ENCODE data around the gene PDX1.

Gene PDX1

DNA sequence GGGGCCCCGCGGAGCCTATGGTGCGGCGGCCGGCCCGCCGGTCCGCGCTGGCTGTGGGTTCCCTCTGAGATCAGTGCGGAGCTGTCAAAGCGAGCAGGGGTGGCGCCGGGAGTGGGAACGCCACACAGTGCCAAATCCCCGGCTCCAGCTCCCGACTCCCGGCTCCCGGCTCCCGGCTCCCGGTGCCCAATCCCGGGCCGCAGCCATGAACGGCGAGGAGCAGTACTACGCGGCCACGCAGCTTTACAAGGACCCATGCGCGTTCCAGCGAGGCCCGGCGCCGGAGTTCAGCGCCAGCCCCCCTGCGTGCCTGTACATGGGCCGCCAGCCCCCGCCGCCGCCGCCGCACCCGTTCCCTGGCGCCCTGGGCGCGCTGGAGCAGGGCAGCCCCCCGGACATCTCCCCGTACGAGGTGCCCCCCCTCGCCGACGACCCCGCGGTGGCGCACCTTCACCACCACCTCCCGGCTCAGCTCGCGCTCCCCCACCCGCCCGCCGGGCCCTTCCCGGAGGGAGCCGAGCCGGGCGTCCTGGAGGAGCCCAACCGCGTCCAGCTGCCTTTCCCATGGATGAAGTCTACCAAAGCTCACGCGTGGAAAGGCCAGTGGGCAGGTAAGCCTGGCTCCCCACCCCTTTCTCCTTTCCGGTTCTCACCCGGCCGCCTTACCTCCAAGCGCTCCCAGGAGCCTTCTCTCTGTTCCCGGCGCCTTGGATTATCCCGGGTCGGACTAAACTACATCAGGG lies at the start of gene PDX1:
PDX1 (plus strand) TSS at position 67 of the 743 bp plus-strand sequence; CDS start at position 206, 139 bp downstream.
- DNase-seq (ENCODE audit: low read depth in 2 of 3, low spot score in 2 of 3): no peak

DNA sequence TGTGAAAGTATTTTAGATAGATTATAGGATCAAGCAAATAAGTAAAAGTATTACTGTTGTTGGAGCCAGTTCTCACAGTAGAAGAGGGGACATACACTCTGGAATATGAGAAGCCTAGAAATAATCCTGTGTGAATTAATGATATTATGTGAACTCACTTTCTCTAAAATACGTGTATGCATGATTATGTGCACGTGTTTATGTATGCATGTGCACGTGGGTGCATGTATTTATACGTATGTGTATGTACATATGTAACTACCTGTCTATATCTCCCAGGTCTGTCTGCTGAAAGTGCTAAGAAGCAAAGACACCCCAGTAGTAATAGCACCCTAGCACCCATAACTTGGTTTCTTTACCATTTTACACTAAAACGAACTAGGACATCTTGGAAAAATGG lies 41.5 kb upstream of the PDX1 start:
- DNase-seq (ENCODE audit: low read depth in 2 of 3, low spot score in 2 of 3): no peak

DNA sequence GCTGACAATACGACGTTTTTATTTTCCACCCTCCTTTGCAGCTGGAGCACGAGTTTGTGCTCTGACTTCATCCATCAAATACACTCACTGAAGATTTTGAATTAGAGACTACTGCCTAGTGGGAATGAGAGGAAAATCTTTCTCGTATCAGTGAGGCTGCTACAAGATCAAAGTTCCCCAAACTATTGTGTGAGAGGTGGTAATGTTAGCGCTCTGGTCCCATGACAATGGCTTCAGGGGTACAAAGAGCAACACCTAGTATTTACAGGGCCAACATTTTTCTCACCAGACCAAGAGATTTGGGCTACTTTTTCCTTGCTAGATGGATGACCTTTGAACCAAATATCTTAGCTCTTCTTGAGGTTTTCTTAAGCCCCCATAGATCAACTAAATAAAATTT lies 30.3 kb upstream of the PDX1 start:
- DNase-seq (ENCODE audit: low read depth in 2 of 3, low spot score in 2 of 3): no peak

DNA sequence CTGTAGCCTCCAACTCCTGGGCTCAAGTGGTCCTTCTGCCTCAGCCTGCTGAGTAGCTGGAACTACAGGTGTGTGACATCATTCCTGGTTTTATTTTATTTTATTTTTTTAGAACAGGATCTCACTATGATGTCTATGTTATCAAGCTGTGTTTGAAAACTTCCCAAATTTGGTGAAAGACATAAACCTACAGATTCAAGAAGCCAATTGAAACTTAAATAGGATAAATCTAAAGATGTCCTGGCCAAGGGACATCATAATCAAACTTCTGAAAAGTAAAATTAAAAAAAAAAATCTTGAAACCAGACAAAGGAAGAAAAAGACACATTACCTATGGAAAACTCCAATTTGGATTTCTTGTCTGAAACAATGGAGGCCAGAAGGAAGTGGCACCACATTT lies 23.1 kb upstream of the PDX1 start:
- DNase-seq (ENCODE audit: low read depth in 2 of 3, low spot score in 2 of 3): no peak

DNA sequence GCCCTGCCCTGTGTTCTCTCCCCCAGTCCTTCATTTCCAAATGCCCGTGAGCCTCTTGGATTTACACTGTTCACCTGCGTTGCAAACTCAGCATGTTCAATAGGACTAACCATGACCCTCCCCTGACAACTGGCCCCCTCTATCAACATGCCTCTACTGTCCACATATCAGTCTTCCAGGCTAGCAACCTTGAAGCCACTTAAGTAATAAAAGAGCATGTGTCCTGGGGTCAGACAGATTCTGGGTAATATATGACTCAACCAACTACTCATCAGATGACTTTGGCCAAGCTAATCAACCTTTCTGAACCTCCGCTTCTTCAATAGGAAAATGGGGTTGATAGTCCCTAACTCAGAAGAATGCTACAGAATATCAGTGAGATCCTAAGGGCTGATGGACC lies 15.1 kb upstream of the PDX1 start:
- DNase-seq (ENCODE audit: low read depth in 2 of 3, low spot score in 2 of 3): no peak

DNA sequence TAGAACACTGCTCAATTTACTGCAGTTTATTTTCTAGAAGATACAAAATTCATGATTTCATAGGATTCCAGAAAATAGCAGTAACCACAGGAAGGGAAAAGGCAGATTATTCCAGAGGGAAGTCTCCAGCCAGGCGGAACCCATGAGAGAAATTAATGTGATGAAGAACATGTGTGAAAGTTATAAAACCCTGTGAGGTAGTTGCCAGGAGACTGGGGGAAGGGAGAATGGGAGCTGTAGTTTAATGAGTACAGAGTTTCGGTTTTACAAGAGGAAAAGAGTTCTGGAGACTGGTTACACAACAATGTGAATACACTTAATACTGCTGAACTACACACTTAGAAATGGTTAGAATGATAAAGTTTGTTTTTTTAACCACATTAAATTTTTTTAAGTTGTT lies 14.2 kb upstream of the PDX1 start:
- no peak for DNase-seq (ENCODE audit: low read depth in 2 of 3, low spot score in 2 of 3)

DNA sequence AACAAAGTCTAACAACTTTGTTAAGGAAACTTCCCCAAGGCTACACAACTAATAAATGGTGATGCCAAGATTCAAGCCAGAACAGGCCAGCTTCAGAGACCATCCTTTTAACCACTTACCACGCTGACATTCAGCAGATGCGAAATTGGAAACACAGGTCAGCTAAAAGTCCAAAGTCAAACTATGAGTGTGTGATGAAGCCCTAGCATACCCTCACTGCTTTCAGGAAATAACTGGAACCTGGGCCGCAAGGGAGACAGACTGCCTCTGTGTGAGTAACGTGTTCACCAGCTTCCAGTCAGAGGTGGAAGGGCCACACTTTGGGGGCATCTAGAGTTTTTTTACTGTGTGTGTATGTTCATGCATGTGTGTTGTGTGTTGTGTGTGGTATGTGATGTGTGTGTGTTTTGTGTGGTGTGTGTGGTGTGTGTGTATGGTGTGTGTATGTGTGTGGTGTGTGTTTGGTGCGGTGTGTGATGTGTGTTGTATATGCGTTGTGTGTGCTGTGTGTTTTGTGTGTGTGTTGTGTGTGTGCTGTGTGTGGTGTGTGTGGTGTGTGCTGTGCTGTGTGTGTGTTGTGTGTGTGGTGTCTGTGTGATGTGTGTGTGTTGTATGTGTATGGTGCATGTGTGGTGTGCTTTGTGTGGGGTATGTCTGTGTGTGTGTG lies 12.5 kb upstream of the PDX1 start:
- DNase-seq (ENCODE audit: low read depth in 2 of 3, low spot score in 2 of 3): no peak

DNA sequence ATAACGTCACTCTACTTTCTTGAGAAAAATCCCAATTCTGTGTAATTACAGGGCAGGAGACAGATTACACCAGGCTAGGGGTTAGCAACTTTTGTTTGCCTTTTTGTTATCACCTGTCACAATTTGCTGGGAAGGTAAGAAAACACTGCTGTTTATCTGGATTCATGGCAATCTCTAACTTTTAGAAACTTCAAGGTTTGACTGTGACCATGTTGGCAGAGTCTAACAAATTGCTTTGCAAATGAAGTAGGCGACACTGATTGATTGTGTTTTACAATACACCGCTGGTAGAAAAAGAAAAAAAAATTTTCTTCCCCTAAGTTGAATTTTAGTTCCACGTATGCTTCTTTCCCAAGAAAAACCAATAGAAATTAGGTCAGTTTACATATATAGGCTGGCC lies 10.4 kb upstream of the PDX1 start:
- DNase-seq (ENCODE audit: low read depth in 2 of 3, low spot score in 2 of 3): no peak

DNA sequence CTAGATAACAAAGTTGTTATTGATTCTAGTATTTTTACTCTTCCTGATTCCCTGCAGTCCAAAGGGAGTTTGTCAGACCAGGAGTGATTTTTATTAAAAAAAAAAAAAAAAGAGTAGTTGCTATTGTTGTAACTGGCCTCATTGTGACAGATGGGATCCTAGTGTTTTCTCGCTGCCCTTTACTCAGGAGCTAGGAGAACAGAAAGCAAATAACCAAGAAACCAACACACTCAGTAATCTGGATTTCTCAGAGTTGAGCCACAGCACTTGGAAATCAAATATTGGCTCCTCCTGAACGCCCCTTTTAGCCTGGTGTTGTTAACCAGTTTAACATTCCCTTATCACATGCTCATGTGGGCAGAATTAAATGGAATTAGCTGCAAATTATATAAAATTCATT lies 8.3 kb upstream of the PDX1 start:
- no peak for DNase-seq (ENCODE audit: low read depth in 2 of 3, low spot score in 2 of 3)

DNA sequence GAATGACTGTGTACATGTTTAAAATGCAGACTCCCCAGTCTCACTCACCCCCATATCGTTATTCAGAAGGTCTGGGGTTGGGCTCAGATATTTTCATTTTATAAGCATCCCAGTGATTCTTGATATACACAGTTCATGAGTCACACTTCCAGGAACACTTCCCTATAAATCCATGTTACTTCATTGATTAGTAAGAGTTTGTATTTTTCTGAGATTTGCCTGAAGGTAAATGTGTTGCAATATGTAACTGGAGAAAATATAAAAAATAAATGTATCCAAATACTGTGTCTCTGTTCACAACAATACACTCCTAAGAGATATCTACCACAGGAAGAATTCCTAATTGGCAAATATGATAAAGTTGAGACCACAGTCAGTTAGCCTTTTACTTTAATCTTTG lies 6.6 kb upstream of the PDX1 start:
- DNase-seq (ENCODE audit: low read depth in 2 of 3, low spot score in 2 of 3): no peak

DNA sequence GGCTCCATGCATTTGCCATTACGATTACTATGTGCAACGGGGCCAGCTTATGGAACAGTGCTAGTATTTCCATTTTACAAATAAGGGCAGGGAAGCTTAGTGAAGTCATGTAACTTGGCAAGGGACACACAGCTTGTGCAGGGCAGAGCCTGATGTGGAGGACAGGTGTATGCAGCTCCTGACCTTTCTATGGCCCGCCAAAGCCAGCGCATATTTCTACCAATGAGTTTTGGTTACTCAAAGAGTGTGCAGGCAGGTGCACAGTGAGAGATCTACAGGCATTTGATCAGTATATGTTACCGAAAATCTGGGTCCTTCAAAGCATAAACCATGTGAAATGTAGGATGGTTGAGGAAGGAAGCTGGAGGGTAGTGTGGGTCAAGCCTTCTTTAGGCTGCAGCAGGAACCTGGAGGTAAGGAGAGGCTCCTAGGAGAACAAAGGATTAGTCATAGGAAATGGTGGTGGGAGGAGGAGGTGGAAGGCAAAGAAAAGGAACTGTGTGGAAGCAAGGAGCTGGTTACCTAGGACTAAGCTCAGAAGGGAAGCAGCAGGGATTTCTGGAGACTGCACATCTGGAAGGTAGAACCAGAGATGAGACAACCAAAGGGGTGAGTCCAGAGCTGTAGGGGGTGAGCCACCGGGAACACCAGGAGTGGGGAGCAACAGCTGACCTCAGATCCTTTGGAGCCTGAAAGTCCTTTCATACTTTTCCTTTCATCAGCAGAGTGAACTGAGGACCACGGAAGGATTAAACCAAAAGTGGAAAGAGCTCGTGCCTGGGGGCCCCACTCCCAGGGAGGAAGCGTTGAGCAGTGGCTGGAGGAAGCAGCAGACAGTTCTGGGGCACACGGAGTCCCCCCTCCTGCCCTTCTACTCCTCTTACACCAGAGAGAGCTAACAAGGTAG lies 4.2 kb upstream of the PDX1 start:
- DNase-seq (ENCODE audit: low read depth in 2 of 3, low spot score in 2 of 3): no peak

DNA sequence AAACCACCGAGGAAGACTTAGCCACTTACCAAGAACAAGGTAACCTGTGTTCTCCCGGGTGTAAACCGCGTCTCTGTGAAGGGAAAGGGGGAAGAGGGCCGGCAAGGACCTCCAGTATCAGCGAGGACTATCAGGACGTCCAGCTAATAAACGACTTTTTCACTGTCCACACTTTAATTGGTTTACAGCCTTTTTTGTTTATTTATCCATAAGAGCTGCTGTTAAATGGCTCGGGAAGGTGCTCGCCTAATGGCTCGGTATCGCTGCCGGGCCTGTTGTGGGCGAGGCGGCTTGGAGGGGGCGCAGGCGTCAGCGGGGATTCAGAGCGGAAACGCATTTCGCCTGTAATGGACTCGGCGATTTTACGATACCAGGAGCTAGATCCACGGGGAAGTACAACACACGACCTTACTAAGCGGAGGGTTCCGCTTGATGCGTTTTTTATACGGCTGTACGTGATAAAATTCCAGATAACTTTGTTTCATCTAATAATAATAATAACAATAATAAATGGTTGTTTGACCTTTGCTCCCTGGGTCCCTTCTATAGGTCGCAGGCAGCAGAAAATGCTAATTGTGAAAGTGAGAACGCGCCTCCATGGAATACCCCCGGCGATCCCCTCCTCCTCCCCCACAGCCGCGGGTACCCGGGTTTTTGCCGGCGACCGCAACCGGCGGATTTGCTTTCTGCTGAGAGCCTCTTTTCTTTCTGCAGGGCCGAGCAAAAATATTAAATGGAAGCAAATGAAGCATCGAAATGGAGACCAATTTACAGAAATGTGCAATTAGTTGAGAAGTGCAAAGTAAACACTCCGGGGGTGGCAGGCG lies 2.5 kb upstream of the PDX1 start:
- DNase-seq (ENCODE audit: low read depth in 2 of 3, low spot score in 2 of 3): no peak

DNA sequence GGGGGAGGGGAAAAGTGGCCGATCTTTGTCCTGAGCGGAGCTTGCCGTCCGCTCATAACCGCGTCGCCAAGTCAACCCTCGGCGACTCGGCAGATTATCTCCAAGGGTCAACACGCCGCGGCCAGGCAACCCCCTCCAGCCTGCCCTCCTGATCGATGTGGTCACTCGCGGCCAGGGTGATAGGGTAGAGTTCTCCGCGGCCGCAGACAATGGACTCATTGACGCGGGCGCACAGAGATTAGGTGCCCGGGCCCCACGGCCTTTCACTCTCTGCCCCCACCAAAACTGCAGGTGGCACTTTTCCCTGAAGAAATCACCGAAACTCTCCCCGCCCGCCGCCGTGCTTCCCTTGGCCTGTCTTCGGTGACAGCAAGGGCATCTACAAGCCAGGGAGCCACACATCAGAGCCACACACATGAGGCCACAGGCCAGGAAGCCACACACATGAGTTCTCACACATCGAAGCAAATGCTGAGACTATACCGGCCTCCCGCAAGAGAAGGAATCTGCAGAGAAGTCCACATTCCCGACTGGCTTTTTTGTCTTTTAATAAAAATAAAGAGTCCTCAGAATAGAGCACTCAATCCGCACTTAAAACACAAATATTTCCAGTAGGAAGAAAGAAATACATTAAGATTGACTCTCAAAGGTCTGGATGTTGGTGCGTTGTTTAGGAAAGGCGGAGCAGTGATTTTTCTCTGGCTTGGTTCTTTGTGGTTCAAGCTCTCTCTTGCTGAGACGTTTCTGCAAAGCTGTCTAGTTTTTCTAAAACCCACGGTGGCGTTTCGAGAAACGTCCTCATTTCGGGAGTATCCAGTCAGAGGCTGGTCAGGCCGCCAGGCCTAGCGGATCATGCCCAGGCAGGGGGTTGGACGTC lies 1.5 kb upstream of the PDX1 start:
- no peak for DNase-seq (ENCODE audit: low read depth in 2 of 3, low spot score in 2 of 3)

DNA sequence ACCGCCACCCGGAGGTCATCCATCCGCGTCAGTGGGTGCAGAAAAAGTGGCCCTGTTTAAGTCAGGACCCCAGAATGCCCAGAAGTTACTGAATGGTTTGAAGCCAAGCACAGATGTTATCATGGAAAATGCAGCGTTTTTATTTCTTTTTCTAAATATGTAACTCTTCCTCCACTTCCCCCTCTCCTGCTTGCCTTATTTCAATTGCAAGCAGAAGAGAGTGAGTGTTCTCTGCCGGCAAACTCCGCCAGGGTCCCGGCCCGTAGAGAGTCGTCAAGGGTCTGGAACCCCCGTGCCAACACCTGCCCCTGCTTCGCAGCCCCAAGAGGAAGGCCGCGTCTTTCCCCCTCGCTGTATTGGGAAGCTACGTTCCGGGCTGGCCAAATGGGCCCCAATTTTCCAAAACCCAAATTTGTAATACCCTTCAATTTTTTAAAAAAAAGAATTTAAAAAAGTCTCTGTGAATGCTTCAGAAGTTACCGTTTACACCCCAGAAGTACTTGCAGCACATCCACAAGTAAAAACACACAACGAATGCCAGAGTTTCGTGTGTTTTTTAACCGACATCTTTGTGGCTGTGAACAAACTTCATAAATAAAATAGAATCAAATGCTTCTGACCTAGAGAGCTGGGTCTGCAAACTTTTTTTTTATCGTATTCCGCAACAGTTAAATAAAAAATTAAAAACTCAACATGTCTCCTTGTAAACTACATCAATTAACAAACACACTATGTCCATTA lies 712 bp upstream of the PDX1 start:
- no peak for DNase-seq (ENCODE audit: low read depth in 2 of 3, low spot score in 2 of 3)

DNA sequence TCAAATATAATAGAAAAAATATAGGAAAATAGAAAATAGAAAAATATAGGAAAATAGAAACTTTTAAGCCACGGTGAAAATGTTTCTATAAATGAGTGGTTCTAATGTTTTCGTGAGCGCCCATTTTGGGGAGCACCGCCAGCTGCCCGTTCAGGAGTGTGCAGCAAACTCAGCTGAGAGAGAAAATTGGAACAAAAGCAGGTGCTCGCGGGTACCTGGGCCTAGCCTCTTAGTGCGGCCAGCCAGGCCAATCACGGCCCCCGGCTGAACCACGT lies 204 bp upstream of the PDX1 start:
- no peak for DNase-seq (ENCODE audit: low read depth in 2 of 3, low spot score in 2 of 3)

DNA sequence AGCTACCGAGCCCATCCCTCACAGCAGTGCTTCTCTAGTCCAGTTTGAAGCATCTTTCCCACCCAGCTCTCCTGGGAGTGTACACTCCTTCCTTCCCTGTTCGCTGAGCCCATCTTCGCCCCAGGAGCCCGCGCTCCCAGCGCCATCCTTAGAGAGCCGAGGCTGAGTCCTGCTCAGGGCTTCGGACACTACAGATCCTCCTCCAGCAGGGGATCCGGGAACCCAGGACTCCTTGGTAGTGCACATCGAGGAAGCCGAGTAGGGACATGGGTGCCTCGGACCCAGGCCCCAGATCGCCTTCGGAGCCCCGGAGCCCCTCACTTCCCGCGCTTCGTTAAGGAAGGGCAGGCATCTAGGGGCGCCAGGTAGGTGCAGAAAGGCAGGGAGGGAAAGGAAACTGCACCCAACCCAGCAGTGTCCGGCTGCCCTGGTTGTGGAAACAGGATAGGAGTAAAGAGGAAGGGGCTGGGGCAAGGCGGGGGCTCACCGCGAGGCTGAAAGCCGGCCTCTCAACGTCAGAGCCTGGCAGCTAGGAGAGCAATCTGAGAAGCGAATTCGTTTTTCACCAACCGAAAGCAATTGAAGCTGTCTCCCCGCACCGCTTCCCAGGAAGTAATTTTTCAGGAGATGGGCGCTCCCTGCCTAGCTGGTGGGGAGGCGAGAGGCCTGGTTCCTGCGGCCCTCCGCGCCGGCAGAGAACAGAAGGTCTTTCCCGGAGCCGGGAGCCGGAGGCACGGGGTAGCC lies 1.0 kb downstream of the PDX1 start:
- no peak for DNase-seq (ENCODE audit: low read depth in 2 of 3, low spot score in 2 of 3)

DNA sequence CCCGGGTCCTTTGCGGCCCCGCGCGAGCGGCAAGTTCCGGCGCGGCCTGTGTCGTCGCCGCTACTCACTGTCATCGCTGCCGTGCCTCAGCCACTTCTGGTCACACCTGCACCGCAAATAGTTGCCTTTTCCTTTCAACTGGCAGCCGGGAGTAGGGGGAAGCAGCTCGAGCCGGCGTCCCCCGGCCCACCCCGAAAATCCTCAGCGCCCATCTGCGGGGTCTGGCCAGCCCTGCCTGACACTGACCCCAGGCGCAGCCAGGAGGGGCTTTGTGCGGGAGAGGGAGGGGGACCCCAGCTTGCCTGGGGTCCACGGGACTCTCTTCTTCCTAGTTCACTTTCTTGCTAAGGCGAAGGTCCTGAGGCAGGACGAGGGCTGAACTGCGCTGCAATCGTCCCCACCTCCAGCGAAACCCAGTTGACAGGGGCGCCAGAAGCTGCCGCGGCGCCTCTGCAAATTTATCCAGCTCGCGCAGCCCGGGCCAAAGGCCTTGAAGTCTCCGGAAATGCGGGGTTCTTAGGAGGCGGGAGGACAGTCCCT lies 1.7 kb downstream of the PDX1 start:
- DNase-seq (ENCODE audit: low read depth in 2 of 3, low spot score in 2 of 3): no peak

DNA sequence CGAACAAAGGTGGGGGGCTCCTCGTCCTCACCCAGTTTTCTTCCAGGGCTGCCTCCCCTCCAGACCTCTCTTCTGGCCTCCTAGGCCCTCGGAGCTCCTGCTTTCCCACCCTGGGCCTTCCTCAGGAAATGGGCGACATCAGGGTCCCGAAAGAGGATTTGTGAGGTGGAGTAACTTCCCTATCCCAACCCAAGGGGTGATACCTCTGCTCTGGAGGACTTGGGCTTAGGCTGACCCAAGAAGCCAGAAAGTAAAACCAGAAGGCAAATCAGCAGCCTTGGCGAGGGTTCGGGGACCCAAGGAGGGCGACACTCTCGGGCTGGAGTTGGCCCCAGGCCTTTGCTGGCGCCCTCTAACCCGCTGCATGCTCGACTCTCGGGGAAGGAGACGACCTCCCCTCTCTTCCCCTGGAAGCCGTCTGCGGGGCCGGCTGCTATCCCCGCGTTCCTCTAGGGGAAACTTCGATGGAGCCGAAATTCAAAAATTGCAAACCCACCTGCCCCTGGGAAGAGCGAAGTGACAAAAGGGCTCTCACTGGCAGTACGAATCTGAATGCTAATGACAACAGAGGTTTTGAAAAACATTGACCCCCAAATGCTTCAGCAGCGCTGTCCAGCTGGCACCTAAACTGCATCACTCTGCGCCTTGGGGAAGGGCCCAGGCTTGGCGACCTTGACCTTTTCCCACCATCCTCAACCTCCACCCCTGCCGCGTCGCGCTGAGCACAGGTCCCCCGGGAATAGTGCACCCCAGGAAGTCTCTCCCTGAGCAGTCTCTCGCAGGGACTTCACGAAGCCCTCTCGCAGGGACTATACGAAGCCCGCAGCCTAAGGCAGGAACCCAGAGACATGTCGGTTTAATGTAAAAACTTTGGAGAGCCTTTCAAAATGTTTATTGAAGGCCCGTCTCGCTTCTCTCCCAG lies 2.4 kb downstream of the PDX1 start:
- DNase-seq (ENCODE audit: low read depth in 2 of 3, low spot score in 2 of 3): no peak

All from activated CD8-positive, alpha-beta memory T cell treated with anti-CD3 and anti-CD28 coated beads for 48 hours (primary cell).